ENCODE measurements around the gene HMX1.

HMX1 gene

GRCh38 chr4:8841678-8842268, 29.9 kb downstream of the HMX1 start:
- H3K4me1 ChIP-seq (ENCODE audit: control insufficient read depth, insufficient read depth, low read length): no peaks in the 10 kb centered on the region
- H3K9ac ChIP-seq (ENCODE audit: low read length): no peak overlapping the region
- H3K27ac ChIP-seq (ENCODE audit: low read depth, low read length): no peak overlapping the region
- no peaks in the 10 kb centered on the region for H3K27me3 ChIP-seq (ENCODE audit: control insufficient read depth, insufficient read depth, low read length)
- H3K4me3 ChIP-seq (ENCODE audit: low read length): no peak overlapping the region
- no peaks in the 10 kb centered on the region for H3K36me3 ChIP-seq (ENCODE audit: control insufficient read depth, insufficient read depth, low read length)

- Histone ChIP-seq H3K9ac (ENCODE audit: low read length) (no peak overlapping the region), H3K4me1 (ENCODE audit: control insufficient read depth, insufficient read depth, low read length) (no peaks in the 10 kb centered on the region), H3K36me3 (ENCODE audit: control insufficient read depth, insufficient read depth, low read length) (no peaks in the 10 kb centered on the region), H3K27ac (ENCODE audit: low read depth, low read length) (no peak overlapping the region), H3K4me3 (ENCODE audit: low read length) (no peak overlapping the region), H3K27me3 (ENCODE audit: control insufficient read depth, insufficient read depth, low read length) (no peaks in the 10 kb centered on the region)
Observed at GRCh38 chr4:8840816-8841455, 30.7 kb downstream of the HMX1 start.

- Histone ChIP-seq H3K4me3 (ENCODE audit: low read length) (no peak overlapping the region), H3K4me1 (ENCODE audit: control insufficient read depth, insufficient read depth, low read length) (no peaks in the 10 kb centered on the region), H3K36me3 (ENCODE audit: control insufficient read depth, insufficient read depth, low read length) (no peaks in the 10 kb centered on the region), H3K27me3 (ENCODE audit: control insufficient read depth, insufficient read depth, low read length) (no peaks in the 10 kb centered on the region), H3K9ac (ENCODE audit: low read length) (no peak overlapping the region), H3K27ac (ENCODE audit: low read depth, low read length) (no peak overlapping the region)
Observed at GRCh38 chr4:8840006-8840793, 31.4 kb downstream of the HMX1 start.

- H3K4me1 ChIP-seq (ENCODE audit: control insufficient read depth, insufficient read depth, low read length): no peaks in the 10 kb centered on the region
- H3K27ac ChIP-seq (ENCODE audit: low read depth, low read length): no peak overlapping the region
- no peak overlapping the region for H3K4me3 ChIP-seq (ENCODE audit: low read length)
- no peak overlapping the region for H3K9ac ChIP-seq (ENCODE audit: low read length)
- H3K36me3 ChIP-seq (ENCODE audit: control insufficient read depth, insufficient read depth, low read length): no peaks in the 10 kb centered on the region
- no peaks in the 10 kb centered on the region for H3K27me3 ChIP-seq (ENCODE audit: control insufficient read depth, insufficient read depth, low read length)
Observed at GRCh38 chr4:8838961-8839431, 32.6 kb downstream of the HMX1 start.

- H3K27ac ChIP-seq (ENCODE audit: low read depth, low read length): no peak overlapping the region
- no peaks in the 10 kb centered on the region for H3K4me1 ChIP-seq (ENCODE audit: control insufficient read depth, insufficient read depth, low read length)
- H3K27me3 ChIP-seq (ENCODE audit: control insufficient read depth, insufficient read depth, low read length): no peaks in the 10 kb centered on the region
- H3K4me3 ChIP-seq (ENCODE audit: low read length): no peak overlapping the region
- no peak overlapping the region for H3K9ac ChIP-seq (ENCODE audit: low read length)
- no peaks in the 10 kb centered on the region for H3K36me3 ChIP-seq (ENCODE audit: control insufficient read depth, insufficient read depth, low read length)
Observed at GRCh38 chr4:8838296-8838960, 33.2 kb downstream of the HMX1 start.

- Histone ChIP-seq H3K27ac (ENCODE audit: low read depth, low read length) (no peak overlapping the region), H3K27me3 (ENCODE audit: control insufficient read depth, insufficient read depth, low read length) (no peaks in the 10 kb centered on the region), H3K4me1 (ENCODE audit: control insufficient read depth, insufficient read depth, low read length) (no peaks in the 10 kb centered on the region)
Observed at GRCh38 chr4:8837181-8837841, 34.3 kb downstream of the HMX1 start.

GRCh38 chr4:8836664-8837171, 34.9 kb downstream of the HMX1 start:
- Histone ChIP-seq H3K27me3 (ENCODE audit: control insufficient read depth, insufficient read depth, low read length) (no peaks in the 10 kb centered on the region), H3K36me3 (ENCODE audit: control insufficient read depth, insufficient read depth, low read length) (no peaks in the 10 kb centered on the region), H3K9ac (ENCODE audit: low read length) (no peak overlapping the region), H3K27ac (ENCODE audit: low read depth, low read length) (no peak overlapping the region), H3K4me3 (ENCODE audit: low read length) (no peak overlapping the region), H3K4me1 (ENCODE audit: control insufficient read depth, insufficient read depth, low read length) (no peaks in the 10 kb centered on the region)

More at GRCh38 chr4:8837181-8837841, 34.3 kb downstream of the HMX1 start:
- Histone ChIP-seq H3K9ac (ENCODE audit: low read length) (no peak overlapping the region), H3K4me3 (ENCODE audit: low read length) (no peak overlapping the region), H3K36me3 (ENCODE audit: control insufficient read depth, insufficient read depth, low read length) (no peaks in the 10 kb centered on the region)

- Histone ChIP-seq H3K4me3 (ENCODE audit: low read length) (no peak overlapping the region), H3K27me3 (ENCODE audit: control insufficient read depth, insufficient read depth, low read length) (no peaks in the 10 kb centered on the region)
Observed at GRCh38 chr4:8835521-8836365, 35.9 kb downstream of the HMX1 start.

GRCh38 chr4:8834681-8835220, 36.9 kb downstream of the HMX1 start:
- Histone ChIP-seq H3K27me3 (ENCODE audit: control insufficient read depth, insufficient read depth, low read length) (no peaks in the 10 kb centered on the region), H3K4me3 (ENCODE audit: low read length) (no peak overlapping the region), H3K36me3 (ENCODE audit: control insufficient read depth, insufficient read depth, low read length) (no peaks in the 10 kb centered on the region), H3K4me1 (ENCODE audit: control insufficient read depth, insufficient read depth, low read length) (no peaks in the 10 kb centered on the region), H3K9ac (ENCODE audit: low read length) (no peak overlapping the region), H3K27ac (ENCODE audit: low read depth, low read length) (no peak overlapping the region)

More at GRCh38 chr4:8835521-8836365, 35.9 kb downstream of the HMX1 start:
- Histone ChIP-seq H3K36me3 (ENCODE audit: control insufficient read depth, insufficient read depth, low read length) (no peaks in the 10 kb centered on the region), H3K27ac (ENCODE audit: low read depth, low read length) (no peak overlapping the region), H3K4me1 (ENCODE audit: control insufficient read depth, insufficient read depth, low read length) (no peaks in the 10 kb centered on the region), H3K9ac (ENCODE audit: low read length) (no peak overlapping the region)

GRCh38 chr4:8832113-8832915, 39.3 kb downstream of the HMX1 start:
- H3K4me3 ChIP-seq (ENCODE audit: low read length): no peak overlapping the region
- no peak overlapping the region for H3K27ac ChIP-seq (ENCODE audit: low read depth, low read length)
- no peaks in the 10 kb centered on the region for H3K4me1 ChIP-seq (ENCODE audit: control insufficient read depth, insufficient read depth, low read length)
- no peak overlapping the region for H3K9ac ChIP-seq (ENCODE audit: low read length)
- no peaks in the 10 kb centered on the region for H3K36me3 ChIP-seq (ENCODE audit: control insufficient read depth, insufficient read depth, low read length)
- H3K27me3 ChIP-seq (ENCODE audit: control insufficient read depth, insufficient read depth, low read length): no peaks in the 10 kb centered on the region

Measured in rectal smooth muscle tissue (tissue), 1 donor.